Measurements from ENCODE around the gene PRPSAP1. TPM values are rescaled to one million over a fixed set of nuclear protein-coding genes. Genes with fewer than 3 reads are reported as not detected.

PRPSAP1 gene
- total RNA-seq, 1 donor from 2014 or later = 30.7 TPM

DNA sequence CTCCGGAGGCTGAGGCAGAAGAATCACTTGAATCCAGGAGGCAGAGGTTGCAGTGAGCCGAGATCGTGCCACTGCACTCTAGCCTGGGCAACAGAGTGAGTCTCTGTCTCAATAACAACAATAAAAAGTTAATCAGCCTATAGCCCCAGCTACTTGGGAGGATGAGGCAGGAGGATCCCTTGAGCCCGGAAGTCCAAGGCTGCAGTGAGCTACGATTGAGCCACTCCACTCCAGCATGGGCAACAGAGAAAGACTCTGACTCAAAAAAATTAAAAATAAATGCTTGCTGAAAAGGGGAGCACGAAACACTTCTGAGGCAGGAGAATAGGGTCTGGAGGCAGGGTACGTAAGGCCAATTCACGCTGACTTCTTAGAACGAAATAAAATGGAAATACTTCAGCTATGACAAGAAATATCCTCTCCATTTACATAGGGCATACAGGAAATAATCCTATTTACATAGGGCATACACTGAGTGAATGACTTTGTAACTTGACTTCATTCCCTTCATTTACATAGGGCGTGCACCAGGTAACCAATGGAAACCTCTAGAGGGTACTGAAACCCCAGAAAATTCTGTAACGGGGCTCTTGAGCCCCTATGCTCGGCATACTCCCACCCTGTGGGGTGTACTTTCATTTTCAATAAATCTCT, 3.2 kb upstream of the PRPSAP1 start:
- no peaks in the 10 kb centered on the region for H3K36me3 ChIP-seq
- TF ChIP-seq CTCF (IDR thresholded peaks at IDR 0.05; ENCODE audit: borderline replicate concordance) = no peak
- H3K4me3 ChIP-seq = no peak overlapping the region
- no peaks in the 10 kb centered on the region for H3K27me3 ChIP-seq (ENCODE audit: low read depth)
- no peaks in the 10 kb centered on the region for H3K9me3 ChIP-seq (replicated peaks)
- H3K4me1 ChIP-seq = peaks cover 35% of the 10 kb centered on the region
- intact Hi-C loops (cut with micrococcal nuclease) = no loop called here
- H3K27ac ChIP-seq (replicated peaks) = no peak overlapping the region
- no peak for DNase-seq

DNA sequence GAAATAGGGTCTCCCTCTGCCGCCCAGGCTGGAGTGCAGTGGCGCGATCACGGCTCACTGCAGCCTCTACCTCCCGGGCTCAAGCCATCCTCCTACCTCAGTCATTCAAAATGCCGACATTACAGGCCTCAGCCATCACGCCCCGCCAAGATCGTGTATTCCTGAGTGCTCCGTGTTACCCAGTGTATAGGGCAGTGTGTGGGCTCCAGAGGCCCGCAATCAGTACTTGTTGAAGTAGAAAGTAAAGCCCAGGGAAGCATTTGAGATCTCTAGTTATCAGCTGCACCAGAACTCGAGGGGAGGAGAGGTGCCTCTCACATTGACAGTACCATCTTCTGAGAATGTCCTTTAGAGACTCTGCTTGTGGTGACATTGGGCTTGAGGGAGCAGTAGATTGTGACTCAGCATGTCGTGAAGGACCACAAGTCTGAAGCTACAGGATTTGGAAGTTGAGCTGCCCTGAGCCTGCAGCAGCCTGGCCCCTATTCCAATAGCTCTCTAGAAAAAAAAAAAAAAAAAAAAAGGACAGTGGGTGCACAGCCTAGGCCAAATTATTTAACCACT, 1.1 kb upstream of the PRPSAP1 start:
- no peak overlapping the region for H3K27ac ChIP-seq (replicated peaks)
- peaks cover 34% of the 10 kb centered on the region for H3K4me1 ChIP-seq
- TF ChIP-seq CTCF (IDR thresholded peaks at IDR 0.05; ENCODE audit: borderline replicate concordance) = no peak
- H3K27me3 ChIP-seq (ENCODE audit: low read depth) = no peaks in the 10 kb centered on the region
- peak overlapping the region; percentile 95 for H3K4me3 ChIP-seq
- intact Hi-C loops (cut with micrococcal nuclease) = no loop called here
- H3K36me3 ChIP-seq = no peaks in the 10 kb centered on the region
- DNase-seq = no peak
- no peaks in the 10 kb centered on the region for H3K9me3 ChIP-seq (replicated peaks)

- H3K4me1 ChIP-seq = peaks cover 34% of the 10 kb centered on the region
- peak overlapping the region; percentile 95 for H3K4me3 ChIP-seq
- no peaks in the 10 kb centered on the region for H3K36me3 ChIP-seq
- no peaks in the 10 kb centered on the region for H3K27me3 ChIP-seq (ENCODE audit: low read depth)
- H3K27ac ChIP-seq (replicated peaks) = peak overlapping the region; percentile 94
- no peak for DNase-seq
- no peaks in the 10 kb centered on the region for H3K9me3 ChIP-seq (replicated peaks)
- TF ChIP-seq CTCF (IDR thresholded peaks at IDR 0.05; ENCODE audit: borderline replicate concordance) = no peak
- intact Hi-C loops (cut with micrococcal nuclease) = no loop called here
These were observed 607 bp upstream of the PRPSAP1 start for GRCh38 chr17:76354317-76354729.

DNA sequence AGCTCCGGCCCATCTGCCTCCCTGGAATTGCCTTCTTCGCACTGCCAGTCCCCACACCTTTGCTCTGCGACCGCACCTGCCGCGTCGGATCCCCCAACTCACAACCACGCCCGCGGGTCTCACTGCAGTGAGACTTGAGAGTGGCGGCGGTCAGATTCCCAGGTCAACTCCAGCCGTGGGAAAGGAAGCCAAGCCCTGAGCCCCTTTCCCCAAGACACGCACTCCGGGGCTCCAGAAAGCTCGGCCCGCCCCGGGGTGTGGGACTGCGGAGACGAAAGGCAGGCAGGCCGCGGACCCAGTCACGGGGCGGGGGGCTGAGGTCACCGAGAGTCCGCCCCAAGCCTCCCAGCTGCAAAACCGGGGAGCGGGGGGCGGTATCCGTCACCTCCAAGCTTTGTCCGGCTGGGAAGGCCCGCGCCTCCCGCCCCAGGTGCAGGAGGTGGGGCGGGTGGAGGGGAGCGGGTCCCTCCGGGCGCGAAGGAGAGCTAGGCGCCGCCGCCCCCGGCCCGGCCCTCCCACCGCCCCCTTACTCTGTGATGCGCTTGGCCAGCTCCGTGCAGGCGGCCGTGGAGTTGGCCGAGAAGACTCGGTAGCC, 615 bp downstream of the PRPSAP1 start:
- Histone ChIP-seq H3K4me1 (peaks cover 34% of the 10 kb centered on the region), H3K27ac (replicated peaks) (peak overlapping the region; percentile 94), H3K36me3 (peaks cover 4% of the 10 kb centered on the region), H3K4me3 (peak overlapping the region; percentile 95), H3K27me3 (ENCODE audit: low read depth) (no peaks in the 10 kb centered on the region), H3K9me3 (replicated peaks) (no peaks in the 10 kb centered on the region)
- no peak for TF ChIP-seq CTCF (IDR thresholded peaks at IDR 0.05; ENCODE audit: borderline replicate concordance)
- peak; percentile 36 for DNase-seq
- intact Hi-C loops (cut with micrococcal nuclease) = no loop called here

DNA sequence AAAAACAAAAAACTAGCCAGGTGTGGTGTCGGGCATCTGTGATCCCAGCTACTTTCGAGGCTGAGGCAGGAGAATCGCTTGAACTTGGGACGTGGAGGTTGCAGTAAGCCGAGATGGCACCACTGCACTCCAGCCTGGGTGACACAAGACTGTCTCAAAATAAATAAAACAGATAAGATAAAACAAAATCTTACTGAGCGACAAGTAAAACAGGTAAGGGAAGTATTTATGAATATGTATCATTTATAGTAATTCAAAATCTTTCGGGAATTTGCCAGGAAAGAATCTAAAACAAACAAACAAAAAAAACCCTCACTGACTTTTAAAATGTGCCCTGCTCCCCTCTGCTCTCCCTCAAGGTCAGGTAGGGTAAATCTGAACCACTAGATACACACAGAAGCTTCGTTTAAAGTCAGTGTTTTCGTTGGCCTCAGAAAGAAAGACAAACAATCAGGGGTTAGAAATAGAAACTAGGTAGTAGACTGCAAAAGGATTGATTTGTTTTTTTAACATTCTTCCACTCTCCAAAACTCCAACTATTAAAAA, 2.1 kb downstream of the PRPSAP1 start:
- Histone ChIP-seq H3K4me3 (peak overlapping the region; percentile 95), H3K27ac (replicated peaks) (peak overlapping the region; percentile 48), H3K27me3 (ENCODE audit: low read depth) (no peaks in the 10 kb centered on the region), H3K9me3 (replicated peaks) (no peaks in the 10 kb centered on the region), H3K36me3 (peaks cover 19% of the 10 kb centered on the region), H3K4me1 (peaks cover 34% of the 10 kb centered on the region)
- no peak for DNase-seq
- TF ChIP-seq CTCF (IDR thresholded peaks at IDR 0.05; ENCODE audit: borderline replicate concordance) = no peak
- intact Hi-C loops (cut with micrococcal nuclease) = no loop called here
